HG02642 (cell line): Measurements from ENCODE around the gene MGAT5.

Experiments used
- ATAC-seq: cut with Tn5 transposase; IDR thresholded peaks from one replicate; pipeline ENCODE4 v1.9.1; 2021; ENCODE audit warnings: mild to moderate bottlenecking; ENCODE audit not compliant: unreplicated experiment, poor library complexity

The MGAT5 gene

GRCh38 chr2:134357814-134358213 lies 103.9 kb downstream of the MGAT5 start:
- no peak for ATAC-seq

- no peak for ATAC-seq
Observed at GRCh38 chr2:134359367-134360081, 105.7 kb downstream of the MGAT5 start.

GRCh38 chr2:134360745-134361487 lies 107.0 kb downstream of the MGAT5 start:
- ATAC-seq: no peak

- no peak for ATAC-seq
Observed at GRCh38 chr2:134361648-134362047, 107.8 kb downstream of the MGAT5 start.

- no peak for ATAC-seq
Observed at GRCh38 chr2:134362152-134362668, 108.3 kb downstream of the MGAT5 start.

GRCh38 chr2:134362740-134363139 lies 108.9 kb downstream of the MGAT5 start:
- no peak for ATAC-seq

GRCh38 chr2:134365356-134365755 lies 111.5 kb downstream of the MGAT5 start:
- no peak for ATAC-seq

GRCh38 chr2:134366359-134366758 lies 112.5 kb downstream of the MGAT5 start:
- ATAC-seq: no peak

- ATAC-seq: no peak
Observed at GRCh38 chr2:134367213-134367612, 113.3 kb downstream of the MGAT5 start.

GRCh38 chr2:134368009-134368817 lies 114.3 kb downstream of the MGAT5 start:
- ATAC-seq: no peak

- no peak for ATAC-seq
Observed at GRCh38 chr2:134369220-134369902, 115.5 kb downstream of the MGAT5 start.

GRCh38 chr2:134370655-134371445 lies 117.0 kb downstream of the MGAT5 start:
- ATAC-seq: no peak

GRCh38 chr2:134372141-134372540 lies 118.3 kb downstream of the MGAT5 start:
- ATAC-seq: no peak

- ATAC-seq: no peak
Observed at GRCh38 chr2:134372611-134373131, 118.8 kb downstream of the MGAT5 start.

GRCh38 chr2:134375935-134376334 lies 122.1 kb downstream of the MGAT5 start:
- ATAC-seq: no peak

GRCh38 chr2:134377730-134378129 lies 123.9 kb downstream of the MGAT5 start:
- ATAC-seq: no peak

GRCh38 chr2:134379293-134379692 lies 125.4 kb downstream of the MGAT5 start:
- no peak for ATAC-seq

GRCh38 chr2:134379722-134380121 lies 125.8 kb downstream of the MGAT5 start:
- no peak for ATAC-seq

- ATAC-seq: no peak
Observed at GRCh38 chr2:134381141-134381540, 127.3 kb downstream of the MGAT5 start.
